Articular chondrocyte of knee joint (primary cell): ENCODE results near the gene FAM98C. TPM values are rescaled to one million over a fixed set of nuclear protein-coding genes. Genes with fewer than 3 reads are reported as not detected.

ENCODE experiments used
- total RNA-seq: library from RNA; depleted of rRNA; stranded (reverse); fragments of >200 nt; gene quantifications from 2 replicates; pipeline ENCODE4 v1.2.3, GENCODE V29; 2012

The FAM98C gene
- total RNA-seq = 10.7 and 10.9 TPM in 2 replicates

DNA sequence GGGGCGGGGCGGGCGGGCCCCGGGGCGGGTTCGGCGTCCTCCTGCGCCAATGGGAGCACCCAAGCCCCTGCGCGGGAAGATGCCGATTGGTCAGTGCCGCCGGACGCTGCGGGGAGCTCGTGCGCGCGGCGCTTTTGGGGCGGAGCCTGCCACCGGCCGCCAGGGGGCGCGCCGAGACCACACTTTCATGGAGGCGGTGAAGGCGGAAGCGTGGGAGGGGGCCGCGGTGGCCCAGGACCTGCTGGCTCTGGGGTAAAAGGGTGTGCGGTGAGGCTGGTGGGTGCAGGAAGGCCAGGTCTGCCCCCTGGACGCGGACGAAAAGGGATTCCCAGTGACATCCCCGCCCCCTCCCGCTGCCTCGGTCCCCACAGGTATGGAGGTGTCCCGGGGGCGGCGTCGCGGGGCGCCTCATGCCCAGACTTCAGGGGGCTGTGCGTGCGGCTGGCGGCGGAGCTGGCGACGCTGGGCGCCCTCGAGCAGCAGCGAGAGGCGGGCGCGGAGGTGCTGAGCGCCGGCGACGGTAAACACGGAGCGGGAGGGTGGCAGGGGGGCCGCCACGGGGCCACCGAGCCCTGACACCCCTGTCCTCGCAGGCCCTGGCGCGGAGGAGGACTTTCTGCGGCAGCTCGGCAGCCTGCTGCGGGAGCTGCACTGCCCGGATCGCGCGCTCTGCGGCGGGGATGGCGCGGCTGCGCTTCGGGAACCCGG lies at the start of gene FAM98C:
TSS of gene FAM98C (plus strand) at position 127 of the 708 bp plus-strand sequence. CDS start at position 188, 61 bp downstream.

DNA sequence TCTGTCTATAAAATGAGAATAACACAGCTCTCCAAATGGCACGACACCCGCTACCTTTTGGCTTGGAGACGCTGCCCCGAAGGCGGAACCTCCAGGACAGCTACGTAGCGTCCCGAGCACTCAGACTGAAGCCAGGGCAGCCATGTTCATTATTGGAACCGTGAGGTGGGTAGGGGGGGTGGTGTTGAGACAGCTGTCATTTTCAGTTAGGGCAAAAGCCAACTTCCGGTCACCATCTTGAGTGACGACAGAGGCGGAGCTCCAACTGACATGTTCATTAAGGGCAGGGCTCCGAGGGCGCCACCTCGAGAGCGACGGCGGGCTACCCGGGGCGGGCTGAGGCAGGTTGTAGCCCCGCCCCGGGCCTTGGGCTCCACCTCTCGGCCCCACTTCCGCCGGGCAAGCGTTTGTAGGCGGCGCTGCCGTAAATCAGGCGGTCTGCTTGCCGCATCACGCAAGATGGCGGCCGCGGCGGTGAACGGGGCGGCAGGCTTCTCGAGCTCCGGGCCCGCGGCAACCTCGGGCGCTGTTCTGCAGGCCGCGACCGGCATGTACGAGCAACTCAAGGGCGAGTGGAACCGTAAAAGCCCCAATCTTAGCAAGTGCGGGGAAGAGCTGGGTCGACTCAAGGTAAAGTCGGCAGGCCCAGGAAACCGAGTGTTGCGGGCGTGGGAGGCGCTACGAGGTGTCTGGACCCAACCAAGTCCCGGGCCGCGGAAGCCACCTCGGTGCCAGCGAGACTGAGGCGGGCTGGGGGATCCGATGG lies 28.4 kb upstream of the FAM98C start, which contains the start of gene PSMD8:
TSS of gene PSMD8 (plus strand) at position 240 of the 766 bp plus-strand sequence. CDS start at position 271, 31 bp downstream.

DNA sequence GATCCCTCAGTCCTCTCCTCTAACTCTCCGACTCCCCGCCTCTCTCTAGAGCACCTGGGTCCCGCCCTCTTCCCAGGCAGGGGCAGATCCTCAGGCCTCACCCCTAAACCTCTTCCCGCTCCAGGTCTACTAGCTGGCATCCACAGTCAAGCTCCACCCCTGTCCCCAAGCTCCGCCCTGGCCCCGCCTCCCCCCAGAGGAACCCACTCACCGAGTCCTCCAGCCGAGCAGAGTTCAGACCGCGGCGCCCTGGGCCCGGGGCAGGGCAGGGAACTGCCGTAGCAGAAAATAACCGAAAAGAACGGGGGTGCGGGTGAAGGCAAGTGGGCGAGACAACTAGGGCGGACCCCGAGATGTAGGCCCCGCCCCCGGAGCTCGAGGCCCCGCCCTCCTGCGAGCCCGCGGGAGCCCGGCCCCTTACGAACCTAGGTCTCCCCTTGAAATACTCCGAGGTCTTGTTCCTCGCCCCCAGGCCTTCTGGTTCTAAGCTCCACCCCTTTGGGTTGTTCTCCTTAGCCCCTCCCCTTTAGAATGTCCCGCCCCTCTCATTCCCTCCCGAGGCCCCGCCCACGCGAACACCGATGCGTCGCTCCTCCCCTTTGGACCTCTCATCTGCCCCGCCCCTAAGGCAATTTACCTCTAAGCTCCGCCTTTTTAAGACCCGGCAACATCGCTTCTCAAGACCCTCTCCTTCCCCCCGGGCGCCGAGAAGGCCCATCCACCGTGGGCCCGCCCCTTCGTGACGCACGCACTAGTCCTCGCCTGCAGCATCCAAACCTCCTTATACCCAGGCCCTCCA lies 15.1 kb upstream of the FAM98C start, which contains the start of gene GGN:
TSS of gene GGN (minus strand) at position 485 of the 799 bp plus-strand sequence. CDS start 773 bp downstream, outside the sequence.

DNA sequence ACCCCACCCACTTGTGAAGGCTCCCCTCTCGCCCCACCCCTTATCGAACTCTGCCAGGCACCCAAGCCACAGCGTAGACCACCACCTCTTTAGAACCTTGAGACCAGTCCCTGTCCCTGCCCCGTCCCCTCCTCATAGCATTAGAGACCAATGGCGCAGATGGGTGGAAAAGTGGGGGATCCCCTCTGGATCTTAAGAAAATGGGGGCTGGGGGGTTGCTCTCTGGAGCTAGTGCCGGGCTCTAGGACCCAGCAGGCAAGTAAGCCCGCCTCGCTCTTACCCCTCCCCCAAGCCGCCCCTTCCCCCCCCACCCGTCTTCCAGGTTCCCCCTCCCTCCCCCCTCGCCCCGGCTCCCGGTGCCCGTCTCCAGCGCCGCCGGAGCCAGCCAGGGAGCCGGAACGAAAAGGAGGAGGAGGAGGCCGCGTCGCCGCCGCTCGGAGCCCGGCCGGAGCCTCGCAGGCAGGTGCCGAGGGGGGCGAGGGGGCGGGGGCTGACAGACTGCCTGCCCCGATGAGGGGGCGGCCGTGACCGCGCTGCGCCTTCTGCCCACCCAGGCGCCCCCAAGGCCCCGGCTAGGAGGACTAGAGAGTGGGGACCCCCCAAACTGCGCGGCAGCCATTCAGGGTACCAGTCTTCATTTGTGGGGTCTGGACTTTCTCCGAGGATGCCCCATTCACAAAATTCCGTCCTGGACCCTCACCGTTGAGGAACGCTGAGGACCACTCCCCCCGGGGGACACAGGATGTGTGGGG lies 14.4 kb upstream of the FAM98C start, which contains the start of gene SPRED3:
TSS of gene SPRED3 (plus strand) at position 349 of the 752 bp plus-strand sequence. CDS start 1,606 bp downstream, outside the sequence.

DNA sequence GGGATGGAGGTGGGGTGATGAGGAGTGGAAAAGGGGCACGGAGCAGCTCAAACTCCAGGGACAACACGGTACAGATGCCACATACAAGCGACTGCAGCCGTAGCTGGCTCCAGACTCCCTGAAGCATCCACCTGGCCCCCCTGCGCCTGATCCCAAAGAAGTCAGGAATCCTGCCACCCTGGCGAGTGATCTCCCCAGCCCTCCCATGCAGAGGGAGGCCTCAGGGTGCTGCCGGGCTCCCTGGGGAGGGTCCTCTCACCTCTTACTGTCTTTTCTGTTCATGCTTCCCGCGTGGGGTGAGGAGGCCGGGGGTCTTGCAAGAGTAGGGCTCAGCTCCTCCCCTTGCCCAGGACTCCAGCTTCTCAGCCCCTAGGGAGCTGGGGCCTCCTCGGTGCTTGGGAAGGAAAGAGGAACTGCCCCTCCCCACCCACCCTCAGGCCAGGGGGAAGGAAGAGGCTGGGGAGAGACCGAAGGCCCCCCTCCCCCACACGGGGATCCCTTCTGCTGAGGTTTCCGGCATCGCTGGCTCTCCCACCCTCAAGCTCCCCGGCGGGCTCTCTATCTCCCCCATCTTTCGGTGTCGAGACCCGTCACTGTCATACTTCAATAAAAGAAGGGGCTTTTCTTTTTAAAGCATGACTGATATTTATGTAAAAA lies 23.0 kb downstream of the FAM98C start, which contains the start of gene RASGRP4:
TSS of gene RASGRP4 (minus strand) at position 410 of the 657 bp plus-strand sequence. CDS start at position 282, 128 bp downstream.

DNA sequence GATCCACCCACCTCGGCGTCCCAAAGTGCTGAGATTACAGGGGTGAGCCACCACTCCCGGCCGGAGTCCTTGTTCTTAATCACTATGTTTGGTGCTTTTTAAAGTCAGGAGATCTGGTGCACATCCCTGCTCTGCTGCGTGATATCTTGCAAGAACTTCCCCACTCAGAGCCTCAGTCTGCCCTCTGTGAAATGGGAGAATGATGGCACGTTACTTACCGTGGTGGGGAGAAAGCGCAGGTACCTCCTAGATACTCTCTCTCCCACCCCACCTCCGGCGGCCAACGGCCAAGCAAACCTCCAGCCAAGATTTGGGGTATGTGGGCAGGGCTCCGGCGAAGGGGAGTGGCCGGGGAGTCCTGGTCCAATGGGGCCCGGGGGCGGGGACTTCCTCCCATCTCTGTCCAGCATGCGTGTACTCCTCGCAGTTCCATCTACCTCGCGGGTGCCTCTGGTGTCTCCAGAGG lies 30.4 kb downstream of the FAM98C start, which contains the start of gene RYR1:
TSS of gene RYR1 (plus strand) at position 424 of the 466 bp plus-strand sequence. CDS start 139 bp downstream, outside the sequence.

Other genes with a start within 250 kb of the FAM98C start
- 0.86 and 1.4 TPM in 2 replicates for gene DPF1, start 178.9 kb upstream of the FAM98C start, total RNA-seq
- not detected in 2 replicates for gene PPP1R14A, start 146.7 kb upstream of the FAM98C start, total RNA-seq
- gene SPINT2, start 138.5 kb upstream of the FAM98C start, total RNA-seq = 25.9 and 29.1 TPM in 2 replicates
- gene C19orf33, start 98.8 kb upstream of the FAM98C start, total RNA-seq = 1.6 TPM in 1 of 2 replicates, not detected in the other
- gene YIF1B, start 87.1 kb upstream of the FAM98C start, total RNA-seq = 58.6 and 81.8 TPM in 2 replicates
- gene KCNK6, start 83.2 kb upstream of the FAM98C start, total RNA-seq = 6.3 and 13.5 TPM in 2 replicates
- 0.78 and 1.3 TPM in 2 replicates for gene CATSPERG, start 67.3 kb upstream of the FAM98C start, total RNA-seq
- 201 and 242 TPM in 2 replicates for gene PSMD8, start 28.5 kb upstream of the FAM98C start, total RNA-seq
- 0.39 and 0.54 TPM in 2 replicates for gene GGN, start 15.1 kb upstream of the FAM98C start, total RNA-seq
- 2.2 and 2.6 TPM in 2 replicates for gene SPRED3, start 14.4 kb upstream of the FAM98C start, total RNA-seq
- not detected in 2 replicates for gene RASGRP4, start 23.1 kb downstream of the FAM98C start, total RNA-seq
- gene RYR1, start 30.6 kb downstream of the FAM98C start, total RNA-seq = 0.39 and 0.65 TPM in 2 replicates
- 0.86 TPM in 1 of 2 replicates, not detected in the other for gene MAP4K1, start 214.9 kb downstream of the FAM98C start, total RNA-seq
- 297 and 356 TPM in 2 replicates for gene EIF3K, start 216.1 kb downstream of the FAM98C start, total RNA-seq
- gene ACTN4, start 244.6 kb downstream of the FAM98C start, total RNA-seq = 353 and 412 TPM in 2 replicates